HG03039 (cell line): ENCODE measurements around the gene EML3.
"Not testable (repeated sequence)": the region's sequence is repeated elsewhere in the genome, so short reads cannot be mapped to it uniquely, and the experiment has no call there.

Source experiments
- ATAC-seq: cut with Tn5 transposase; IDR thresholded peaks from one replicate; pipeline ENCODE4 v1.9.1; 2021; ENCODE audit warnings: mild to moderate bottlenecking, moderate library complexity; ENCODE audit not compliant: unreplicated experiment

Gene EML3

GRCh38 chr11:62621027-62621566, 8.5 kb upstream of the EML3 start:
- no peak for ATAC-seq

GRCh38 chr11:62616957-62617356, 4.4 kb upstream of the EML3 start:
- not testable (repeated sequence) for ATAC-seq

- no peak for ATAC-seq
Measured at GRCh38 chr11:62615521-62615920, 2.9 kb upstream of the EML3 start.

GRCh38 chr11:62614275-62614674, 1.7 kb upstream of the EML3 start:
- no peak for ATAC-seq

GRCh38 chr11:62613291-62613778, 760 bp upstream of the EML3 start:
- no peak for ATAC-seq

- no peak for ATAC-seq
Measured at GRCh38 chr11:62611705-62612365, 740 bp downstream of the EML3 start.

DNA sequence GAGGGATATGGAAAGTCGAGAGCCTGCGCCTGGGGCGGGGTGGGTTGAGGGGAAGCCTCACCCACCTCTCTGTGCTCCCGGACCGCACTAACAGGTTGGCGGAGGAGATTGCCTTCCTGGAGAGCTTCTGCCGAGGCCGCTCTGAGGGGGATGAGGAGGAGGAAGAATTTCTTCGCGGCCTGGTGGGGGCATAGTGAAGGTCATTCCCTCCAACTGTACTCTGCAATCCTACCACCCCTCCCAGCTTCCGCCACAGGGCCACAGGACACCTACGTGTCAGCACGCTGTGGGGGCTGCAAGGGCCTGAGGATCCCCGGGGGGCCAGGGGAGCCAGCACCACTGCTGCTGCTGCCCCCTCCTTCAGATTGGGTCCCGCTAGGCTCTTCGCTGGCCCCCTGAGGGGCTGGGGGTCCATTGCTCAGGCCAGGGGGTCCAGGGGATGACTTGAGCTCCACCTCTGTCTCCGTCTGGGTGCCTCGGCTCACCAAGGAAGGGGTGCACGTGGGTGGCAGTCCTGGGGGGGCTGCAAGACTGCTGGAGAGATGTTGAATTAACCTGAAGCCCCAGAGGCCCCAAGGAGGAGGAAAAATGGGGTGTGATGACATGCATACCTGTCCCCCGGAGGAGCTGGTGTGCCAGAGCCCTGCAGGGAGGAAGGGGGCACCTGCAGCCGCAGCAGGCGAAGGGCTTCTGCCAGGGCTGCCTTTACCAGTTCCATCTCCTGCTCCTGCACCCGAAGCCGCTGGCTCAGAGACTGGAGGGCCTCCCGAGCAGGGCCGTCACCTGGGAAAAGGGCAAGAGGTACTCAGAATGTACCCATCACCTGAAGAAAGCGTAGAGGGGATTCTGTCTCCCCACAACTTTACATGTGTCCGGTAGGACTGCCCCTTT, 1.5 kb downstream of the EML3 start:
- ATAC-seq = no peak

DNA sequence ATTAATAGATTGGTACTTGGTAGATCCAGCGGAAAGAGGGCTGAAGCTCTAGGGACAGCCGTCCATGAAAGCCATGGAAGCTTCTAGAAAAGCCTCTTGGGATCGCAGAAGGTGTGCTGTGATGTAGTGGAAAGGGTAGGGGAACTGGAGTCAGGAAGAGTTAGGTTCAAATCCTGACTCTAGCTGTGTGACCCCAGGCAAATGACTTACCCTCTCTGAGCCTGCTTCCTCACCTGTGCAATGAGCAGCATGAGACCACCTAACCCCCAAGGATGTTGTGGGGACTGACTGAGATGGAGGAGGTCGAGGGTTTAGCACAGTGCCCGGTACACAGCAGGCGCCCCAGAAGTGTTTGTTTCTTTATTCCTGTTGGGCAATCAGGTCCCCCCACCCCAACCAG, 2.2 kb downstream of the EML3 start:
- no peak for ATAC-seq

DNA sequence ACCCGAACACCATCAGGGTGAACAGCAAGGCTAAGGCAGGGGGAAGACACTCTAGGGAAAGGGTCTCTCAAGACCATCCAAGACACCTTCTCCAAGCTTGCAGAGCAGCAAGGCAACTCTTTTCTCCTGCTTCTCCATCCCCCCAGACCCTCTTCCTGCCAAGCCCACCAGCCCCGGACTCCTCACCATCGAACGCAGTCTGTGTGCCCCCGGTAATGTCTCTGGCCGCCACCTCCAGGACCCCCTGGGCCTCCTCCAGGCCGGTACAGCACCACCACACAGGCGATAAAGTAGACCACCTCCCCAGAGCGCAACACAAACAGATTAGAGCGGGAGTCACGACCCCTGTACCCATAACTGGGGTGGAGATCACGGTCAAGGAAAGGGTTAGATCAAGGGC, 3.8 kb downstream of the EML3 start:
- ATAC-seq = no peak

- ATAC-seq = no peak
Measured at GRCh38 chr11:62607714-62608113, 4.9 kb downstream of the EML3 start.

DNA sequence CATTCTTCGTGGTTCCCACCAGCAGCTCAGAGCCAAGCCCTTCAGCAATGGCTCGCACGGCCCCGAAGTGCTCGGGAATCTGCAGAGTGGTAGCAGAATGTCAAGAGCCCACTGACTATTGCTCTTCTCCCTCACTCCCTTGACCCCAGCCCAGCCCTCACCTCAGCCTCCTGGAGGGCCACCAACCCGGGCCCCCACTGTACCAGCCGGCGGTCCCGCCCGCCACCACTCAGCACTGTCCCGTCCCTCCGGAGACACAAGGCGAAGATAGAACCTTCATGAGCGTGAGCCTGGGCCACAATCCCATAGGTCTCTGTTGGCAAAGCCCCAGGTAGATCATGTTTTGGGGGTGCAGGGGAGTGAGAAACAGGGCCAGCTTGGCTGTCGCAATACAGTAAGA, 6.7 kb downstream of the EML3 start:
- no peak for ATAC-seq

DNA sequence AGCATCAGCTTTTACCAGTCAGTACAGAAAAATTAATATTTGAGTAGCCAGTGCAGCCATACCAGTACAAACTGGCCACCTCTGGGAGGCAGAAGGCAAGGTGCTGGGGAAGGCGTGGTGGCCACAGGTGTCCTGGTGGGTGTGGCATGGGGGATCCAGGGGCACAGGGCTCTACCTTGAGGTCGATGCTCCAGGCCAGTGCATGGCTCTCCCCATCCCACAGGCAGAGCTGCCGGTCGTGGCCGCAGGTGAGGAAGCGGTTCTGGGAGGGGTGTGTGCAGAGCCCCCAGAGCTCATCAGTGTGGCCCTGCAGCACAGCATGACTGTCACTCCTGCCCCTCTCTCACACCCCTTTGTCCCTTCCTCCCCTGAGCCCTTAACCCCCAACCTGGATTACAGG, 7.1 kb downstream of the EML3 start:
- ATAC-seq = no peak

- no peak for ATAC-seq
Measured at GRCh38 chr11:62604460-62605120, 8.0 kb downstream of the EML3 start.

DNA sequence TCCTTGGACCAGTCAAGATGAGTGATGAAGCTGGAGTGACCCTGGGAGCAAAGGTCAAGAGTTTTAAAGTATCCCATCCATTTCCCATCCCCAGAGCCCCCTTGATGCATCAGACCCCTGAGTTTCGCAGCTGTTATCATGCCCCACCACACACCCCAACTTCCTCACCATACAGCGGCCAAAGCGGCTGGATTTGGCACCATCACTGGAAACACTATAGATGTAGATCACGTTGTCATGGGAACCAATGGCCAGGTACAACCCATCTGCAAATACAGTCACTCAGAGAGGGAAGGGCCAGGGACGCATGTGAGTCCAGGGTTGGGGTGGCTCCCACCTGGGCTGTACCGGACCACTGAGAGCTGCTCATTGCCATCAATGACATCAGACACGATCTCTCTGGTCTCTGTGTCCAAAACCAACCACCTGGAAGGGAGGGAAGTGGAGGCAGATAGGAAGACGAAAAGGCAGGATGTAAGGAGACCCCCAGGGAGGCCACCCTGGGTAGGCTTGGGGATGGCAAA, 8.7 kb downstream of the EML3 start:
- no peak for ATAC-seq

DNA sequence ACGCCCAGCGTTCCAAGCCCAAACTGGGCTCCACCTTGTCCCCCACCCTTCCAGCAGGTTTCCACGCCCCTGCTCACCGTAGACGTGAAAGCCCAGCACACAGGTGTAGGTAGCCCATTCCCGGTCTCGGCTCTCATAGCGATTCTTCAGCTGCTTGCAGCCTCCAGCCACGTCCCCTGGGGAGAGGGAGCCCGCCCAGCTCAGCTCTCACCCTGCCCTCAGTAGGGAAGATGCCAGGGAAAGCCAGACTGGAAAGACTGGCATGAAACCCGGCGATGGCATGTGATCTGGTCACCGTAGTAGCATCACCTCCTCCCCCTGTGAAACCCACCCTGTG, 9.5 kb downstream of the EML3 start:
- no peak for ATAC-seq

DNA sequence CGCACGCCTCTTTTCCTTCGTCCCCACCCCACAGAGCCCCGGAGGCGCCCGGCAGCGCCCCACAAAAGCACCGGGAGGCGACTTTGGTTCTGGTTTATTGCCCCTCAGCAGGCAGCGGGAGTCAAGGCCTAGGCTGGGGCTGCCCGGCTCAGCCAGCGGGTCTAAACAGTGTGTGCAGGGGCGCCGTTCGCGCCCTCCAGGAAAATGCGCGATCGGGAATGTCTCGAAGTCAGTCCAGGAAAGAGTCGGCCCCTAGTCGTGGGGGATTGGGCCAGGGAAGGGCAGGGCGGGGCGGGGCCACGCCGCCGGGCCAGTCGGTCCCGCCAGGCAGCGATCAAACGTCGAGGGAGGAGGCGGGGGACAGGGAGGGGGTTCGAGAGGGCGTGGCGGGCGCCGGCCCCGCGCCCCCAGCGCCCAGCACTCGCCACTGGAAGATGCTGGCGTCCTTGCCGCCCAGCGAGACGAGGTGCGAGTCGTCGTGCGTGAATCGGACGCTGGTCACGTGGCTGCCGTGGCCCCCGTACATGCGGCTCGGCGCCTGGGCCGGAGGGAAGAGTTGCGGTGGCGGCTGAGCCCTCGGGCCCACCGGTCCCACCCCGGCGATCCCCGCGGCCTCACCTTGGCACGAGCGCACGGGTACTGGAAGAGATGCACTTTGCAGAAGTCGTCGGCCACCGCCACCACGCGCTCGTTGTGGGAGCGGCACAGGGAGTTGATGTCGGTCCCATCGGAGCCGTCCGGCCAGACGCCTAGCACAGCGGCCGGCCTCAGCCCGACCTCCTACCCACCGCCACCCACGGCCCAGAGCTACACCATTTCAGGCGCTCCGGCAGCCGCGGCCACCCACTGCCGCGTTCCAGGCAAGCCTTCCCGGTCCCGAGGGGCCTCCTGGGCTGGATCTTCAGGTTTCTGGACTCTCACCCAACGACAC, 10.2 kb downstream of the EML3 start:
- ATAC-seq = no peak

DNA sequence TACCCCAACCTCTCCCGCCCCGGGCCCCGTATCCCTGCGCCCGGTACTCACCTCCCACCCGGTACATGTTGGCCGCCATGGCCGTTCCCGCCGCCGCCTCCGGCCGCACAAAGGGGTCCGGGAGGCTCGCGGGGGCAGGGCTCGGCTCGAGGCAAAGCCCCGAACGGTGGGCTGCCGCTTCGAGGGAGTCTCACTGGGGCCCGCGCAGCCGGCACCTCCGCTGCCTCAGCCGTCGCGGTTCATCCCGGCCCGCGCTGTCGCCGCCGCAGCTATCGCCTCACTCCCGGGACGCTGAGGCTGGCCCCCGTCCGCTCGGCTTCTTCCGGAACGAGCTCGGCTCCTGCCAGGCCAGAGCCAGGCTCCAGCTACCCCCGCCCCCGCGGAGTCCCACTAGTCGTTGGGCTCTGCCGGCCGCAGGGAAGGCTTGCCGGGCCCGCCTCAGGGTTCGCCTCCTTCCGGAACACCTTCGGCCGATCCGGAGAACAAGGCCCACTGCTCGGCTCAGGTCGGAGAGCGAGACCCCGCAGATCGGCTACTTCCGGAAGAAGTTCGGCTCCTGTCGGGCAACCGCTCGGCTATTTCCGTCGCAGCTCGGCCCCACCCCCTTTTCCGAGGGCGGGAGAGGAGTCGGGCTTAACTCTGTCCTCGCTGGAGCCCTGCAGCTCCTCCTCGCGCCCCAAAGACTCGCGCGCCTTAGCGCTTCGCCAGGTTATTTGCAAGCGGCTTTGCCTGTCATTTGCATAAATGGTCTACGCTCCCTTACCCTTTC, 11.0 kb downstream of the EML3 start, which contains the start of gene MTA2:
Gene MTA2, minus strand, starts transcription at position 494 of the 769 bp plus-strand sequence. Its CDS starts 415 bp downstream, at position 79.
- peak; percentile 74 for ATAC-seq

- peak; percentile 8 for ATAC-seq
Measured at GRCh38 chr11:62601122-62601371, 11.5 kb downstream of the EML3 start.

DNA sequence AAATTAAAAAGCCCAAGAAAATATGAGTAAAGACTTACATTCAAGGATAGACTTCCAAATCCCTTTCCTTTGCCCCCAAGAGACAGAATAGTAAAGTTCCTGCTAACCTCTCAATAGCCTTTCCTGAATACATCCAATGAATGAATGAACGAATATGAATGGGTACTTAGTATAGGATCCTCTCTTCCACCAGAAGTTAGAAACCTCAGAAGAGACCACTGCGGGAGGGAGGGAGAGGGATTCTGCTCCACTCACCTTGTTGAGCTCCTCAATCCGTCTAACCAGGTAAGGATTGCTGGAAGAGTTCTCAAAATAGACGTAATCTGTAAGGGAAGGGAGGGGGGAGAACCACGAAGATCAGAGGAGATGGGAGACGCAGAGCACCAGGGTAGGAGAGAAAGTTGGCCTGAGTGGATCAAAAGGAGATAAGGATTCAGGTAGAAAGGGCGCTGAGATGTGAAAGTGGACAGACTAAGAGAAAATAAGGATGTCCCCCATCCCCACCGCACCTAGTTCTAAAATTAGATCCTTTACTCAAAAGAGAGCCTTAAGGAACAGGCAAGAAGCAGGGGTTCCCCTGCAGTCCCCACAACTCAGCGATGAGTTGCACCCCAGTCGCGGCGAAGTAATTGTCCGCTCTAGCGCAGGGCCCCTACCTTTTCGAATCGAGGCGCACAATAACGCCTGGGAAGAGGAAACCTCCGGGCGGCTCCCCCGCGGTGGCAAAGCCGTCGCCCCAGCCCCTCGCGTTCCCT, 12.0 kb downstream of the EML3 start:
- ATAC-seq = no peak
